ENCODE data around the gene HSP90AB1. TPM values are rescaled to one million over a fixed set of nuclear protein-coding genes. Genes with fewer than 3 reads are reported as not detected.

The HSP90AB1 gene
- total and polyA plus RNA-seq, 9 of the 15 experiments (the other 6 are each of a cell fraction or from before 2014, with no cell fraction given) = 1,780 to 3,358 (median 2,262) TPM

DNA sequence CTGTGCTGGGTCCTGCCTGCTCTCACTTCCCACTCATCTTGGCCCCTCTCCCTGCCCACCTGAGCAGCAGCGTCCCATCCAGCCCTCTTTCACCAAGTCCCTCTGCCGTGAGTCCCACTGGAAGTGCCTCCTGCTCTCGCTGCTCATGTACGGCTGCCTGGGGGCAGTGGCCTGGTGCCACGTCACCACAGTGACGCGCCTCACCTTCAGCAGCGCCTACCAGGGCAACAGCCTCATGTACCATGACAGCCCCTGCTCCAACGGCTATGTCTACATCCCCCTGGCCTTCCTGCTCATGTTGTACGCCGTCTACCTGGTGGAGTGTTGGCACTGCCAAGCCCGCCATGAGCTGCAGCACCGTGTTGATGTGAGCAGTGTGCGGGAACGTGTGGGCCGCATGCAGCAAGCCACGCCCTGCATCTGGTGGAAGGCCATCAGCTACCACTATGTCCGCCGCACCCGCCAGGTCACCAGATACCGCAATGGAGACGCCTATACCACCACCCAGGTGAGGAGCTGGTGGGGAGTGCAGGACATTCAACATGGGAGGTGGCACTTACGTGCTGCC, 26.2 kb downstream of the HSP90AB1 start (continued):
- TF ChIP-seq, protein P1, sequence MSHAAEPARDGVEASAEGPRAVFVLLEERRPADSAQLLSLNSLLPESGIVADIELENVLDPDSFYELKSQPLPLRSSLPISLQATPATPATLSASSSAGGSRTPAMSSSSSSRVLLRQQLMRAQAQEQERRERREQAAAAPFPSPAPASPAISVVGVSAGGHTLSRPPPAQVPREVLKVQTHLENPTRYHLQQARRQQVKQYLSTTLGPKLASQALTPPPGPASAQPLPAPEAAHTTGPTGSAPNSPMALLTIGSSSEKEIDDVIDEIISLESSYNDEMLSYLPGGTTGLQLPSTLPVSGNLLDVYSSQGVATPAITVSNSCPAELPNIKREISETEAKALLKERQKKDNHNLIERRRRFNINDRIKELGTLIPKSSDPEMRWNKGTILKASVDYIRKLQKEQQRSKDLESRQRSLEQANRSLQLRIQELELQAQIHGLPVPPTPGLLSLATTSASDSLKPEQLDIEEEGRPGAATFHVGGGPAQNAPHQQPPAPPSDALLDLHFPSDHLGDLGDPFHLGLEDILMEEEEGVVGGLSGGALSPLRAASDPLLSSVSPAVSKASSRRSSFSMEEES (CRISPR knock-in tag; IDR thresholded peaks at IDR 0.05) = no peak
- TF ChIP-seq ZNF57 (CRISPR knock-in tag; IDR thresholded peaks at IDR 0.05) (no peak), KAT2B (IDR thresholded peaks at IDR 0.05; ENCODE audit: low read depth, low read length) (no peak), CREM (IDR thresholded peaks at IDR 0.05; ENCODE audit: low read depth) (peak; percentile 38; the same call in 1 of the 2 replicates), RREB1 (CRISPR knock-in tag; IDR thresholded peaks at IDR 0.05) (no peak), CBFB (CRISPR knock-in tag; IDR thresholded peaks at IDR 0.05) (0 out of 2 replicates have a peak, but pooled peaks have one; percentile 44), IRF2 (CRISPR knock-in tag; IDR thresholded peaks at IDR 0.05) (0 out of 2 replicates have a peak, but pooled peaks have one; percentile 66), RBBP5 (IDR thresholded peaks at IDR 0.05; ENCODE audit: borderline replicate concordance, insufficient read depth, low read length, poor library complexity, severe bottlenecking) (no peak), CREB1 (IDR thresholded peaks at IDR 0.05) (peak; percentile 45), CREB1 (CRISPR knock-in tag; IDR thresholded peaks at IDR 0.05) (peak; percentile 63; the same call in 1 of the 2 replicates), KDM1A (IDR thresholded peaks at IDR 0.05) (no peak), HNRNPL (IDR thresholded peaks at IDR 0.05; ENCODE audit: low read depth, low read length) (no peak)
- TF ChIP-seq, protein P2, sequence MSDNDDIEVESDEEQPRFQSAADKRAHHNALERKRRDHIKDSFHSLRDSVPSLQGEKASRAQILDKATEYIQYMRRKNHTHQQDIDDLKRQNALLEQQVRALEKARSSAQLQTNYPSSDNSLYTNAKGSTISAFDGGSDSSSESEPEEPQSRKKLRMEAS (CRISPR knock-in tag; IDR thresholded peaks at IDR 0.05) = peak; percentile 42; the same call in 1 of the 2 replicates

Data from K562 (cell line).